HepG2 (cell line): ENCODE data around the gene TP53. TPM values are rescaled to one million over a fixed set of nuclear protein-coding genes. Genes with fewer than 3 reads are reported as not detected.

Experiments
- ATAC-seq: fragments of 200-7000 bp; cut with Tn5 transposase; 3 replicates; pipeline ENCODE4 v1.9.1; 2020; ENCODE audit warnings: mild to moderate bottlenecking, moderate library complexity
- BruUV-seq: library from RNA; stranded (reverse); fragments of 400-500 nt; replicated peaks from 2 replicates; lab custom pipeline; 2021; lab: Mats Ljungman, UMichigan
- CTCF ChIA-PET: fragments of 300-600 bp; formaldehyde crosslinking; extraction: SDS; loops from one replicate; lab custom pipeline; 2021; ENCODE audit warnings: low total read pairs, inconsistent platforms, low intra/inter-chr PET ratio; lab: Yijun Ruan, JAX
- POLR2A ChIA-PET: fragments of 350-600 bp; sonication (Branson Sonifier 250); formaldehyde crosslinking; loops from one replicate; lab custom pipeline; 2020; ENCODE audit warnings: antibody characterized with exemption, inconsistent platforms; lab: Yijun Ruan, JAX
- DNase-seq: peaks from one replicate; pipeline ENCODE4 v3.0.0-alpha.2; 2015; ENCODE audit warnings: low spot score
- FAIRE-seq: peaks from 3 replicates; lab custom pipeline; 2011; peaks lifted over from hg19 to GRCh38; lab: Jason Lieb, UNC
- H2AFZ ChIP-seq: one replicate; pipeline ENCODE4 v1.6.1; 2011; ENCODE audit warnings: low read length, inconsistent platforms
- H3K27ac ChIP-seq: fragments of 300-600 bp; 3 replicates; pipeline ENCODE4 v1.8.0; 2011; ENCODE audit warnings: mixed run types, mild to moderate bottlenecking, mixed read lengths, low read length, inconsistent platforms; ENCODE audit not compliant: insufficient read depth; ENCODE audit errors: extremely low read length
- H3K27me3 ChIP-seq, 2 experiments: fragments of 200-600 bp in 1 of 2; 2 replicates in 1 of 2; 3 replicates in 1 of 2; pipeline versions ENCODE4 v1.6.0 to v1.8.0; 2011; ENCODE audit warnings: low read length in 2 of 2, mild to moderate bottlenecking in 2 of 2, moderate library complexity in 2 of 2, inconsistent platforms in 1 of 2; ENCODE audit not compliant: insufficient read depth in 2 of 2, control insufficient read depth in 1 of 2
- H3K36me3 ChIP-seq, 2 experiments: fragments of 200-600 bp in 1 of 2; replicated peaks in 1 of 2; 2 replicates in 1 of 2; 3 replicates in 1 of 2; pipeline versions ENCODE4 v1.5.1 to v1.8.0; 2011; ENCODE audit warnings: low read length in 2 of 2, inconsistent platforms in 1 of 2; ENCODE audit not compliant: insufficient read depth in 2 of 2, control insufficient read depth in 1 of 2
- H3K4me1 ChIP-seq: 2 replicates; pipeline ENCODE4 v1.5.1; 2012; ENCODE audit warnings: low read length, inconsistent platforms; ENCODE audit not compliant: insufficient read depth
- H3K4me2 ChIP-seq: 2 replicates; pipeline ENCODE4 v1.6.0; 2011; ENCODE audit warnings: low read depth, low read length, inconsistent platforms
- H3K4me3 ChIP-seq, 3 experiments: fragments of 200-600 bp in 1 of 3; sonication (generic), shearing (Covaris generic) in 1 of 3; replicated peaks in 1 of 3; 2 replicates each; pipeline ENCODE4 v1.5.1; 2011 to 2016; ENCODE audit warnings: low read length in 3 of 3, inconsistent platforms in 2 of 3, low read depth in 2 of 3, mild to moderate bottlenecking in 2 of 3, control low read depth in 1 of 3, mixed read lengths in 1 of 3; ENCODE audit not compliant: insufficient read depth in 1 of 3
- H3K79me2 ChIP-seq: one replicate; pipeline ENCODE4 v1.6.1; 2011; ENCODE audit warnings: low read length, inconsistent platforms; ENCODE audit not compliant: insufficient read depth
- H3K9ac ChIP-seq: 2 replicates; pipeline ENCODE4 v1.6.0; 2011; ENCODE audit warnings: mild to moderate bottlenecking, low read depth, low read length, inconsistent platforms; ENCODE audit not compliant: insufficient read depth
- H3K9me3 ChIP-seq: 2 replicates; pipeline ENCODE4 v1.5.1; 2012; ENCODE audit warnings: mild to moderate bottlenecking, low read length
- H4K20me1 ChIP-seq: 2 replicates; pipeline ENCODE4 v1.6.0; 2011; ENCODE audit warnings: inconsistent platforms, mild to moderate bottlenecking, low read length, moderate library complexity; ENCODE audit not compliant: insufficient read depth
- ATM ChIP-seq: fragments of 450-650 bp; IDR thresholded peaks from 2 replicates; pipeline ENCODE4 v1.7.1; 2017; ENCODE audit warnings: mild to moderate bottlenecking, borderline replicate concordance
- CREB3 ChIP-seq: sonication (generic); formaldehyde crosslinking; IDR thresholded peaks from 2 replicates; pipeline ENCODE4 v1.5.0; 2020; ENCODE audit warnings: missing genetic modification reagents
- CTCF ChIP-seq: sonication (generic); formaldehyde crosslinking; IDR thresholded peaks from 2 replicates; pipeline ENCODE4 v1.5.0; 2020; ENCODE audit warnings: mild to moderate bottlenecking, missing genetic modification reagents, moderate library complexity
- DMAP1 ChIP-seq: IDR thresholded peaks from 2 replicates; pipeline ENCODE4 v1.6.1; 2016
- HMGXB4 ChIP-seq, 2 experiments: sonication (generic) in 1 of 2; formaldehyde crosslinking in 1 of 2; IDR thresholded peaks; 2 replicates each; pipeline versions ENCODE4 v1.4.0 to v1.6.1; 2018 to 2020; ENCODE audit warnings: missing genetic modification reagents in 2 of 2, borderline replicate concordance in 1 of 2, low read depth in 1 of 2, mild to moderate bottlenecking in 1 of 2, missing biosample characterization in 1 of 2
- NFKB2 ChIP-seq: sonication (generic); formaldehyde crosslinking; IDR thresholded peaks from 2 replicates; pipeline ENCODE4 v1.4.0; 2020; ENCODE audit warnings: missing genetic modification reagents, borderline replicate concordance
- NFYC ChIP-seq: IDR thresholded peaks from 2 replicates; pipeline ENCODE4 v1.6.1; 2016; ENCODE audit warnings: missing genetic modification reagents, missing compliant biosample characterization
- PTBP1 ChIP-seq: fragments of 200-400 bp; formaldehyde crosslinking; IDR thresholded peaks from 2 replicates; pipeline ENCODE4 v1.6.1; 2018; ENCODE audit warnings: low read length, low read depth; ENCODE audit not compliant: poor library complexity, severe bottlenecking
- SMC3 ChIP-seq: IDR thresholded peaks from 2 replicates; pipeline ENCODE4 v1.6.1; 2011; ENCODE audit warnings: low read length, improper control_type of control experiment
- SP5 ChIP-seq: IDR thresholded peaks from 2 replicates; pipeline ENCODE4 v1.6.1; 2016; ENCODE audit warnings: low read depth, borderline replicate concordance
- STAG1 ChIP-seq: sonication (generic); formaldehyde crosslinking; IDR thresholded peaks from 2 replicates; pipeline ENCODE4 v1.4.0; 2020; ENCODE audit warnings: missing genetic modification reagents
- YEATS2 ChIP-seq: sonication (generic); formaldehyde crosslinking; IDR thresholded peaks from 2 replicates; pipeline ENCODE4 v1.4.0; 2020; ENCODE audit warnings: missing genetic modification reagents, borderline replicate concordance
- YEATS4 ChIP-seq: sonication (generic); formaldehyde crosslinking; IDR thresholded peaks from 2 replicates; pipeline ENCODE4 v1.4.0; 2020; ENCODE audit warnings: missing genetic modification reagents, borderline replicate concordance
- ZFX ChIP-seq: sonication (generic); formaldehyde crosslinking; IDR thresholded peaks from 2 replicates; pipeline ENCODE4 v1.4.0; 2020; ENCODE audit warnings: mild to moderate bottlenecking, low read depth, missing genetic modification reagents, moderate library complexity
- ZFY ChIP-seq: sonication (generic); formaldehyde crosslinking; IDR thresholded peaks from 2 replicates; pipeline ENCODE4 v1.4.0; 2020; ENCODE audit warnings: missing genetic modification reagents
- ZNF607 ChIP-seq: sonication (generic); formaldehyde crosslinking; IDR thresholded peaks from 2 replicates; pipeline ENCODE4 v1.5.1; 2020; ENCODE audit warnings: missing genetic modification reagents, mild to moderate bottlenecking, borderline replicate concordance
- WGBS: methylation state at CpG from one replicate; pipeline ENCODE4 v1.1.6; 2017; ENCODE audit warnings: low lambda C conversion rate; 5-methylcytosine and 5-hydroxymethylcytosine counted together
- in situ Hi-C: cut with HindIII; loops from 2 replicates; pipeline ENCODE4 v1.10.0; 2017; ENCODE audit warnings: low pct_unique_long_range_greater_than_20kb; ENCODE audit not compliant: extremely low pct_ligation_motif_present
- intact Hi-C: fragments of 100-400 bp; cut with micrococcal nuclease; formaldehyde crosslinking; loops from one replicate; pipeline ENCODE4 v1.10.0; 2022; ENCODE audit not compliant: unreplicated experiment
- polyA plus RNA-seq, 8 experiments: library from polyadenylated mRNA; depleted of rRNA in 3 of 8; stranded (reverse) in 7 of 8; unstranded in 1 of 8; fragments of >200 nt; fragmentation: Illumina TruSeq in 4 of 8; extraction: Trizol in 4 of 8; gene quantifications; 2 replicates each; pipeline versions ENCODE4 v1.2.1 to v1.2.3, GENCODE V29; 2011 to 2016; ENCODE audit warnings: low read depth in 4 of 8, missing spikeins in 1 of 8, mixed read lengths in 1 of 8; ENCODE audit not compliant: insufficient read depth in 1 of 8
- total RNA-seq, 5 experiments: library from RNA; depleted of rRNA; stranded (reverse); fragments of >200 nt; fragmentation: Illumina TruSeq; extraction: Trizol; gene quantifications; 2 replicates each; pipeline ENCODE4 v1.2.3, GENCODE V29; 2016; ENCODE audit warnings: low read depth in 1 of 5
- TF ChIP-seq, protein P1 (sequence below): IDR thresholded peaks from 2 replicates; pipeline ENCODE4 v1.6.1; 2012; ENCODE audit warnings: inconsistent platforms

TP53 gene
- total and polyA plus RNA-seq, 2 of the 13 experiments (the other 11 are each of a cell fraction or from before 2014, with no cell fraction given): 17.1 to 29.9 TPM

- CTCF ChIA-PET: interaction anchor here (1.6 kb wide), 1 partner anchor 41 kb away, joined by 5 read pairs; no protein-coding TSS in a partner anchor
- intact Hi-C loops: loop anchor here (5.0 kb wide), 2 partner anchors 40 to 55 kb away; partner anchors contain the start of genes TP53 and WRAP53
- Histone ChIP-seq H3K9me3 (no peaks in the 10 kb centered on the region), H3K79me2 (peaks cover under 1% of the 10 kb centered on the region), H3K27ac (peak overlapping the region; percentile 46), H3K27me3 (no peaks in the 10 kb centered on the region; a peak in 1 of 5 replicates), H3K9ac (no peak overlapping the region), H3K4me3 (no peak overlapping the region), H4K20me1 (no peaks in the 10 kb centered on the region), H3K4me1 (peaks cover 55% of the 10 kb centered on the region), H3K4me2 (peak overlapping the region; percentile 86; the same call in 1 of the 2 replicates), H2AFZ (no peak overlapping the region), H3K36me3 (no peaks in the 10 kb centered on the region)
- FAIRE-seq: no peak
- TF ChIP-seq ZFX (CRISPR knock-in tag): peak; percentile 22
- peak; percentile 19 for TF ChIP-seq STAG1
- TF ChIP-seq, protein P1, sequence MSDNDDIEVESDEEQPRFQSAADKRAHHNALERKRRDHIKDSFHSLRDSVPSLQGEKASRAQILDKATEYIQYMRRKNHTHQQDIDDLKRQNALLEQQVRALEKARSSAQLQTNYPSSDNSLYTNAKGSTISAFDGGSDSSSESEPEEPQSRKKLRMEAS: 0 out of 2 replicates have a peak, but pooled peaks have one; percentile 5
- peak; percentile 33; the same call in 1 of the 2 replicates for TF ChIP-seq ZFY
- TF ChIP-seq CTCF (CRISPR knock-in tag): peak; percentile 55
- peak; percentile 5; the same call in 1 of the 2 replicates for TF ChIP-seq NFYC
- TF ChIP-seq NFKB2 (CRISPR knock-in tag): peak; percentile 0; the same call in 1 of the 2 replicates
- no peak for TF ChIP-seq CREB3
- 0 out of 2 replicates have a peak, but pooled peaks have one; percentile 30 for TF ChIP-seq YEATS4
- no peak; the same call in 1 of the 2 replicates for TF ChIP-seq SMC3
- no peak for TF ChIP-seq ATM
- TF ChIP-seq SP5 (CRISPR knock-in tag): no peak
- TF ChIP-seq DMAP1 (CRISPR knock-in tag): no peak
- TF ChIP-seq PTBP1: no peak
- TF ChIP-seq HMGXB4 (CRISPR knock-in tag; IDR thresholded peaks at IDR 0.05; ENCODE audit: borderline replicate concordance in 1 of 2, low read depth in 1 of 2): 0 out of 4 replicates have a peak, but pooled peaks of 1 of the 2 experiments have one; percentile 12
- peak; percentile 45; the same call in 1 of the 2 replicates for TF ChIP-seq ZNF607 (CRISPR knock-in tag)
- no peak for TF ChIP-seq YEATS2 (CRISPR knock-in tag)
- DNase-seq: no peak
- in situ Hi-C loops: loop anchor here (5.0 kb wide), 2 partner anchors 55 to 85 kb away; partner anchors contain the start of genes DNAH2, TP53 and WRAP53
- WGBS: 42% methylated on average over 5 of the region's 6 CpGs
- ATAC-seq: peak; percentile 37
- POLR2A ChIA-PET: interaction anchor here (1.3 to 4.4 kb wide), 5 partner anchors 17 to 54 kb away, joined by 4 to 56 read pairs (median 21); partner anchors contain the start of genes ATP1B2, CD68, FXR2 and MPDU1
- BruUV-seq: no TSS peak
Observed at GRCh38 chr17:7632492-7632894, 54.8 kb downstream of the TP53 start.
